GM12873 (cell line): ENCODE results near the gene MFAP5.

Experiments
- CTCF ChIP-seq: IDR thresholded peaks from 2 replicates; pipeline ENCODE4 v1.5.1; 2012; ENCODE audit warnings: low read depth, mild to moderate bottlenecking, moderate library complexity, low read length, control low read depth; ENCODE audit not compliant: insufficient read depth; ENCODE audit errors: missing control alignments

Gene MFAP5

GRCh38 chr12:8622646-8623045 is 40.0 kb downstream of the MFAP5 start:
- TF ChIP-seq CTCF: no peak

DNA sequence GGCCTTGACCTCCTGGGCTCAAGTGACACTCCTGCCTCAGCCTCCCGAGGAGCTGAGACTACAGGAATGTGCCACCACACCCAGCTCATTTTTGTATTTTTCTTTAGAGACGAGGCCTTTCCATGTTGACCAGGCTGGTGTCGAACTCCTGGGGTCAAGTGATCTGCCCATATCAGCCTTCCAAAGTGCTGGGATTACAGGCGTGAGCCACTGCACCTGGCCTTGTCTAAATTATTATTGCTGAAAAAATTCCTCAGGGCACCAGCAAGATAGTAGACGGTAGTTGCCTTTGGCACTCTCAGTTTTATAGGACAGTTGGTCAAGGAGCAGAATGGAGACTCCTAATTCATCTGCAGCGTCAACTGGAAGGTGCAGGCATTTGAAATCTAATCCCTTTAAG is 47.4 kb downstream of the MFAP5 start:
- TF ChIP-seq CTCF: no peak

GRCh38 chr12:8612629-8613028 is 50.0 kb downstream of the MFAP5 start, which contains the start of gene AICDA:
AICDA (minus strand) TSS chr12:8612859; CDS start chr12:8612767, 92 bp downstream.
- no peak for TF ChIP-seq CTCF

GRCh38 chr12:8609061-8609570 is 53.5 kb downstream of the MFAP5 start:
- TF ChIP-seq CTCF: peak; percentile 83

GRCh38 chr12:8606890-8607289 is 55.7 kb downstream of the MFAP5 start:
- TF ChIP-seq CTCF: no peak

DNA sequence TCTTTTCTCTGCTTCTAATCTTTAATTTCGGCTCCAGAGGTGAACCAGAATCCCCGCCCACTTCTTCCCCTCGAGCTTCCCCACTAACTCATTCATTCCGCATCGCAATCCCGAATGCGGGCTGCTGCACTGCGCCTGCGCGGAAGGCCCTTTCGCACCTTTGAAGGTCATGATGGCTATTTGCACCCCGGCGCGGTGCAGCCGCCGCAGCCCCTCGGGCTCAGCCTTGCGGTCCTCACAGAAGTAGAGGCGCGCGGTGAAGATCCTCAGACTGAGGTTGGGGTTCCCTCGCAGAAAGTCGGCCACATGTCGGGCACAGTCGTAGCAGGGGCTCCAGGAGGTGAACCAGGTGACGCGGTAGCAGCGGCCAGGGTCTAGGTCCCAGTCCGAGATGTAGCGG is 57.6 kb downstream of the MFAP5 start:
- no peak for TF ChIP-seq CTCF

- TF ChIP-seq CTCF: peak; percentile 27
Observed at GRCh38 chr12:8603856-8604255, 58.8 kb downstream of the MFAP5 start.
